Activated CD8-positive, alpha-beta memory T cell treated with anti-CD3 and anti-CD28 coated beads for 1 hour (primary cell): ENCODE measurements around the gene FFAR1.

Experiments used
- DNase-seq, 2 donors: peaks; one replicate each; pipeline ENCODE4 v3.0.0-alpha.2; 2020; ENCODE audit warnings: low read depth in 1 of 2; ENCODE audit errors: extremely low read depth in 1 of 2

Gene FFAR1

DNA sequence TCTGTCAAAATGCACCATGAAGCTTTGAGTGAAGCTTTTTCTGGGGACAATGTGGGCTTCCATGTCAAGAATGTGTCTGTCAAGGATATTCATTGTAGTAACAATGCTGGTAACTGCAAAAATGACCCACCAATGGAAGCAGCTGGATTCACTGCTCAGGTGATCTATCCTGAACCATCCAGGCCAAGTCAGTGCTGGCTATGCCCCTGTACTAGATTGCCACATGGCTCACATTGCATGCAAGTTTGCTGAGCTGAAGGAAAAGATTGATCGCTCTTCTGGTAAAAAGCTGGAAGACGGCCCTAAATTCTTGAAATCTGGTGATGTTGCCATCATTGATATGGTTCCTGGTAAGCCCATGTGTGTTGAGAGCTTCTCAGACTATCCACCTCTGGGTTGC lies 35.8 kb downstream of the FFAR1 start:
- no peak for DNase-seq

DNA sequence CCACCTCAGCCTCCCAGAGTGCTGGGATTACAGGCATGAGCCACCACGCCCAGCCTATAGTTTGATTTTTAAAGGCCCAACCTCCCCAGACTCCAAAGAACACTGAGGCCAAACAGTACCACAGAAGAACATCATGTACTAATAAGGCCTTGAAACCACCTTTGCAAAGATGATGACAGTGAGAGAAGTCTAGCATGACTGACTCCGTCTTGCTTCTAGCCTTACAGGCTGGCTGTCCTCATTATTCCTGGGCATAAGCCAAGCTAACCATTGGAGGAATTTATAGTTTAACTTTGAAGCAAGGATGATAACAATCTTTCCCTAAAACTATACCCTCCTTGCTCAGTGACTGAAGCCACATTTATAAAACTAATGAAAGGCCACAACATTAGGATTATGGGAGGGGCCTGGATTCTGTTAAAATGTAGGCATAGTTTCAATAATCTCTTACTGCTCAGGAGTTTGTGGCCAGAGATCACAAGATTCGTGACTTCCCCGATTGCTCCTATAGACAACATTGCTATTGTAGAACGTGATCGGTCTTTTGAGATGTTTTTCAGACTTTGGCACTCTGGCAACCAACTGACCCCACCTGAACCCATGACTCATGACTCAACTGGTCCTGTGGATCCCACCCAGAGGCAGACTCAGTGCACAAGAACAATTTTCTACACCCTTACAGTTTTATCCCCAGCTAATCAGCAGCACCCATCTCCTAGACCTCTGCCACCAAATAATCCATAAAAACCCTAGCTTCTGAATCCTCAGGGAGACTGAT lies 40.8 kb downstream of the FFAR1 start:
- DNase-seq, result no peak

DNA sequence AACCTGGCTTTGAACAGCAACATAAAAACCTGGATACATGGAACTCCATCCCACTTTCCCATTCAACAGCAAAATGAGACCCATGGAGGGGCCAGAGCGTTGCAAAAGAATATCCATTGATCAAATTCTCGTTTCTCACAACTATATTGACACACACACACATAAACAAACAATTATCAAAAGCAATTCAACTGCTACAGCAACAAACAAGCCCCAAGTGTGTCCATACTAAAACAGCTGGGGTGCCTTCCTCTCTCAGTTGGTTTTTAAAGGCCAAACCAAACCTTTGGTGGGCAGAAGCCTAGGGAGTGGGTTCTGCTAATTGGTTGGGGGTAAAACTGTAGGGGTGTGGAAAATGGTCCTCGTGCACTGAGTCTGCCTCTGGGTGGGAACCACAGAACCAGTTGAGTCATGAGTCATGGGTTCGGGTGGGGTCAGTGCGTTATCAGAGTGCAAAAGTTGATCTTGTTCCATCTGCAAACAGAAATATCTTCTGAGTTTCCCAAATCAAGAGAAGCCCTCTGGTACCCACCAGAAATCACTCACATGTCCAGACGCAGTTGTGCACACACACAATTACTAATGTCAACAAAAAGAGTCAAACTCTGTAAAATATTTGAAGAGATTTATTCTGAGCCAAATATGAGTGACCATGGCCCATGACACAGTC lies 41.6 kb downstream of the FFAR1 start:
- no peak for DNase-seq

DNA sequence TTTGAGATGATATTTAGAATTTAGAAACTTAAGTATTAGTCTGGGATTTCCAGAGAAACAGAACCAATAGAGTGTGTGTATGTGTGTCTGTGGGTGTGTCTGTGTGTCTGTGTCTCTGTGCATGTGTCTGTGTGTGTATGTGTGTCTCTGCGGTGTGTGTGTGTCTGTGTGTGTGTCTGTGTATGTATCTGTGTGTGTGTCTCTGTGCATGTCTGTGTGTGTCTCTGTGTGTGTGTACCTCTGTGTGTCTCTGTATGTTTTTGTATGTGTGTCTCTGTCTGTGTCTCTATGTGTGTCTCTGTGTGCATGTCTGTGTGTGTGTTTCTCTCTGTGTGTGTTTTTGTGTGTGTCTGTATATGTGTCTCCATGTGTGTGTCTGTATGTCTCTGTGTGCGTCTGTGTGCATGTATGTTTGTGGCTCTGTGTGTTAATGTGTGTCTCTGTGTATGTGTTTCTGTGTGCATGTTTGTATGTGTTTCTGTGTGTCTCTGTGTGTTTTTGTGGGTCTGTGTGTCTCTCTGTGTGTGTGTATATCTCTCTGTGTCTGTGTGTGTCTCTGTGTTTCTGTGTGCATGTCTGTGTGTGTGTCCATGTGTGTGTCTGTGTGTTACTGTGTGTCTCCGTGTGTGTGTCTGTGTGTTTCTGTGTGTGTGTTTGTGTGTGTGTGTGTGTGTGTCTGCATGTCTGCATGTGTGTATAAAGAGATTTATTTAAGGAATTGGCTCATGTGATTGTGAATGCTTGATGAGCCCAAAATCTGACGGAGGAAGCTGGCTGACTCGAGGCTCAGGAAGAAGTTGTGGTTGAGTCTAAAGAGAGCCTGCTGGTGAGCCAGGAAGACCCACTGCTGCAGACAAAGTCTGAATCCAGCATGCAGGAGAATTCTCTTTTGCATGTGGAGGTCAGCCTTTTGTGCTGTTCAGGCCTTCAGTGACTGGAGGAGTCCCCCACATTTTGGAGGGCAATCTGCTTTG lies 45.3 kb downstream of the FFAR1 start:
- DNase-seq, result no peak

DNA sequence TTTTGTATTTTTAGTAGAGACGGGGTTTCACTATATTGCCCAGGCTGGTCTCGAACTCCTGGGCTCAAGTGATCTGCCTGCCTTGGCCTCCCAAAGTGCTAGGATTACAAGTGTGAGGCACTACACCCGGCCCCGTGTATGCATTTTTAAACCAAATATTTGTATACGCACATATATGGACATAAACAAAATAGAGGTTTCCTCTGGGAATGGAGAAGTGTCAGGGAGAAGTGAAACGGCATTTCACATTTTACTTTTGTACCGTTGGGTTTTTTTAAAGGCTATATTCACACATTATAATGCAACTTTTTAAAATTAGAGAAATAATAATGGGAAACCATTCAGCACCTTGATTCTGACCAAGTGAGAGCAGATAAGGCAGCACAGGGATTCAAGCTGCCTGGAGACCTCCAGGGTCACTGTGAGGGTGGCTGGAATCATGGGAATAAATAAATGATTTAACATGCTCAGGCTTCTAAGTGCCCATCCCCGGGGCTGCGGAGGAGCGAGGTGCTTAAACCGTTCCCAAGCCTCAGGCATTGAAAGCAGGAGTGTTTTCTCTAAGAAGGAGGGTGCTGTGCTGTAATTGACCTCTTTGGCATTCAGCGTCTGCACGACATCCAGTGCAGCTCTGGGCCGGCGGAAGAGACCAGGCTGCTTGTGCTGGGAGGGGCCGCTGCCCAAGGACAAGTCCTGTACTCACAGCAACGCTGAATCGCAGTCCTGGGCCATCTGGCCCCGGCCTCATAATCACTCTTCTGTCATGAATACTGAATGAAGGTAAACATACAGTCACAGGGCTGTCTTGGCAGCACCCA lies 47.9 kb downstream of the FFAR1 start:
- no peak for DNase-seq

DNA sequence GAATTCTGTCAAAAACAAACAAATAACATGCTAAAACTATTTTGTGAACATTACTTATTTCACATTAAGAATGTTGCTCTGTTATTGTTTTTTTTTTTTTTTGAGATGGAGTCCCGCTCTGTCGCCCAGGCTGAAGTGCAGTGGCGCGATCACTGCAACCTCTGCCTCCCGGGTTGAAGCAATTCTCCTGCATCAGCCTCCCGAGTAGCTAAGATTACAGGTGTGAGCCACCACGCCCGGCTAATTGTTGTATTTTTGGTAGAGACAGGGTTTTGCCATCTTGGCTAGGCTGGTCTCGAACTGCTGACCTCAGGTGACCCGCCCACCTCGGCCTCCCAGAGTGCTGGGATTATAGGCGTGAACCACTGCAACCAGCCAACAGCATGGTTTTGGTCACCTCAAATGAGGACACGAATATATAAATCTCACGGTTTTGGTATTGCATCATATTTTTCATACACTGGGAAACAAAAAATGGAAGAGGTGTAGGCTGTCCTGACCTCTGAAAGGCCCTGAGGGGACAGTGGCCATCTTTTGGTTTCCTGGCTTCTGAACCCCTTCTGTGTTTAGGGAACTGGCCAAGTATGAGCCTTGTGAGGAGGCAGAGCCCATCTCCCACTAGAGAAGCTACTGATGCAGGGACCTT lies 48.7 kb downstream of the FFAR1 start:
- DNase-seq, result no peak

DNA sequence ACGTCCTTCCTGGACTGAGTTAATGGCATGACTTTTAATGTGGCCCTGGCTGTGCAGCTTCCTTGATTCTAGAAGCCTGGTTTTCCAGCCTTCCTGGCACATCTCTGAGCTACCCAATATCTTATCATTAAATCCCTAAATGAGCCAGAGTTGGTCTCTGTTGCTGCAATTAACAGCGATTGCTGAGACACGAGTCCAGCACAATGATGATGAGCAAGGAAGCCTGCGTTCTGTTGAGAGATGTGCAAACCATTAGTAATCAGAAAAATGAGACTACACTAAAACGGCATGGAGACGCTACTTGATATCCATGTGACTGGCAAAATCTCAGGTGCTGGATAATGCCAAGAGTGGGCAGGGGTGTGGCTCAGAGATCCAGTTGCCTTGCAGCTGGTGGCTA lies 49.4 kb downstream of the FFAR1 start:
- no peak for DNase-seq
